H1 (cell line): ENCODE measurements around the gene CCDC40. TPM values are rescaled to one million over a fixed set of nuclear protein-coding genes. Genes with fewer than 3 reads are reported as not detected.

Experiments
- CTCF ChIA-PET: fragments of 300-600 bp; sonication (Branson Sonifier 250); formaldehyde crosslinking; loops from one replicate; lab custom pipeline; 2021; ENCODE audit not compliant: partially characterized antibody; lab: Charles Lee
- POLR2A ChIA-PET: fragments of 300-600 bp; sonication (Branson Sonifier 250); formaldehyde crosslinking; loops from one replicate; lab custom pipeline; 2021; ENCODE audit warnings: inconsistent platforms; ENCODE audit not compliant: partially characterized antibody; lab: Charles Lee
- DNase-seq, 2 experiments: peaks; one replicate each; pipeline versions ENCODE4 v3.0.0 to v3.0.0-alpha.2; 2010 to 2022; ENCODE audit warnings: low spot score in 2 of 2, low read depth in 1 of 2, mixed read lengths in 1 of 2
- FAIRE-seq: peaks from 2 replicates; lab custom pipeline; 2011; peaks lifted over from hg19 to GRCh38; lab: Jason Lieb, UNC
- H2AFZ ChIP-seq: 2 replicates; pipeline ENCODE4 v1.8.1; 2012; ENCODE audit warnings: low read length, inconsistent platforms
- H2AK5ac ChIP-seq: 2 replicates; pipeline ENCODE4 v1.6.1; 2013; ENCODE audit warnings: low read depth, low read length
- H2BK120ac ChIP-seq: replicated peaks from 2 replicates; pipeline ENCODE3; 2013; ENCODE audit warnings: low read depth, low read length, inconsistent platforms
- H2BK12ac ChIP-seq: 2 replicates; pipeline ENCODE4 v1.6.1; 2013; ENCODE audit warnings: low read depth, low read length
- H2BK15ac ChIP-seq: 2 replicates; pipeline ENCODE4 v1.6.1; 2013; ENCODE audit warnings: low read length
- H2BK20ac ChIP-seq: 2 replicates; pipeline ENCODE4 v1.6.1; 2013; ENCODE audit warnings: low read length
- H2BK5ac ChIP-seq: 2 replicates; pipeline ENCODE4 v1.6.1; 2013; ENCODE audit warnings: low read depth, low read length
- H3K14ac ChIP-seq: 2 replicates; pipeline ENCODE4 v1.6.1; 2013; ENCODE audit warnings: inconsistent platforms; ENCODE audit not compliant: insufficient read length
- H3K18ac ChIP-seq: 2 replicates; pipeline ENCODE4 v1.6.1; 2013; ENCODE audit warnings: low read length; ENCODE audit errors: extremely low read depth
- H3K23ac ChIP-seq: 2 replicates; pipeline ENCODE4 v1.6.1; 2013; ENCODE audit warnings: inconsistent platforms; ENCODE audit not compliant: insufficient read length
- H3K23me2 ChIP-seq: 2 replicates; pipeline ENCODE4 v1.6.1; 2013; ENCODE audit warnings: low read depth, low read length
- H3K27ac ChIP-seq: 2 replicates; pipeline ENCODE4 v1.6.1; 2011; ENCODE audit warnings: low read depth, low read length, inconsistent platforms
- H3K27me3 ChIP-seq, 4 experiments: replicated peaks in 1 of 4; 1 replicate in 1 of 4; 2 replicates in 3 of 4; pipeline versions ENCODE4 v1.6.1 to v1.8.1; 2011 to 2013; ENCODE audit warnings: low read length in 3 of 4, mild to moderate bottlenecking in 3 of 4, inconsistent platforms in 2 of 4, mixed read lengths in 2 of 4, moderate library complexity in 1 of 4; ENCODE audit not compliant: control insufficient read depth in 3 of 4, insufficient read depth in 3 of 4; ENCODE audit errors: extremely low read depth in 1 of 4
- H3K36me3 ChIP-seq, 4 experiments: 2 replicates each; pipeline versions ENCODE4 v1.6.1 to v1.8.1; 2011 to 2013; ENCODE audit warnings: mild to moderate bottlenecking in 4 of 4, low read length in 3 of 4, moderate library complexity in 2 of 4, control low read depth in 1 of 4, inconsistent platforms in 1 of 4; ENCODE audit not compliant: insufficient read depth in 4 of 4, control insufficient read depth in 2 of 4
- H3K4ac ChIP-seq: replicated peaks from 2 replicates; pipeline ENCODE3; 2013; ENCODE audit warnings: low read length, low read depth, mixed read lengths, inconsistent platforms; ENCODE audit not compliant: insufficient read length
- H3K4me1 ChIP-seq, 4 experiments: replicated peaks in 1 of 4; 1 replicate in 1 of 4; 2 replicates in 3 of 4; pipeline versions ENCODE4 v1.6.1 to v1.8.1; 2011 to 2013; ENCODE audit warnings: low read length in 3 of 4, inconsistent platforms in 2 of 4, mixed read lengths in 1 of 4; ENCODE audit not compliant: insufficient read depth in 4 of 4, control insufficient read depth in 3 of 4
- H3K4me2 ChIP-seq, 2 experiments: 2 replicates each; pipeline versions ENCODE4 v1.6.1 to v1.8.1; 2011 to 2013; ENCODE audit warnings: low read depth in 2 of 2, low read length in 2 of 2, control low read depth in 1 of 2, inconsistent platforms in 1 of 2, mild to moderate bottlenecking in 1 of 2; ENCODE audit not compliant: insufficient read depth in 1 of 2
- H3K4me3 ChIP-seq, 4 experiments: fragments of 200-600, 300-600 bp in 1 of 4; sonication (generic), shearing (Covaris generic), sonication (Bioruptor Twin) in 1 of 4; 2 replicates each; pipeline versions ENCODE4 v1.5.1 to v1.8.1; 2011 to 2016; ENCODE audit warnings: low read length in 4 of 4, low read depth in 3 of 4, control low read depth in 2 of 4, inconsistent platforms in 2 of 4, mild to moderate bottlenecking in 2 of 4, mixed read lengths in 1 of 4, moderate library complexity in 1 of 4; ENCODE audit not compliant: insufficient read depth in 2 of 4; ENCODE audit errors: extremely low read depth in 1 of 4
- H3K56ac ChIP-seq: replicated peaks from 2 replicates; pipeline ENCODE3; 2013; ENCODE audit warnings: low read depth, mild to moderate bottlenecking, mixed read lengths, low read length, inconsistent platforms; ENCODE audit not compliant: insufficient read length
- H3K79me1 ChIP-seq: 2 replicates; pipeline ENCODE4 v1.6.1; 2013; ENCODE audit warnings: low read depth, low read length, control low read depth
- H3K79me2 ChIP-seq, 2 experiments: 2 replicates each; pipeline versions ENCODE4 v1.6.1 to v1.8.1; 2012 to 2013; ENCODE audit warnings: low read length in 2 of 2, mild to moderate bottlenecking in 2 of 2, inconsistent platforms in 1 of 2; ENCODE audit not compliant: insufficient read depth in 2 of 2, control insufficient read depth in 1 of 2
- H3K9ac ChIP-seq, 4 experiments: replicated peaks in 1 of 4; 1 replicate in 1 of 4; 2 replicates in 3 of 4; pipeline versions ENCODE4 v1.6.1 to v1.8.1; 2011 to 2013; ENCODE audit warnings: low read depth in 3 of 4, low read length in 3 of 4, control low read depth in 2 of 4, mild to moderate bottlenecking in 2 of 4, moderate library complexity in 2 of 4, inconsistent platforms in 1 of 4; ENCODE audit errors: extremely low read depth in 1 of 4
- H3K9me3 ChIP-seq, 2 experiments: 2 replicates each; pipeline versions ENCODE4 v1.6.1 to v1.8.1; 2012 to 2013; ENCODE audit warnings: mild to moderate bottlenecking in 2 of 2, moderate library complexity in 2 of 2, control low read depth in 1 of 2, inconsistent platforms in 1 of 2, low read depth in 1 of 2, low read length in 1 of 2, mixed read lengths in 1 of 2; ENCODE audit not compliant: insufficient read depth in 2 of 2
- H4K20me1 ChIP-seq, 2 experiments: replicated peaks in 1 of 2; 2 replicates each; pipeline versions ENCODE3 to v1.8.1; 2011 to 2013; ENCODE audit warnings: inconsistent platforms in 2 of 2, low read length in 2 of 2, mild to moderate bottlenecking in 1 of 2; ENCODE audit not compliant: insufficient read depth in 2 of 2, control insufficient read depth in 1 of 2
- H4K5ac ChIP-seq: 2 replicates; pipeline ENCODE4 v1.6.1; 2013; ENCODE audit warnings: low read length, low read depth, mixed read lengths, inconsistent platforms; ENCODE audit not compliant: insufficient read length
- H4K8ac ChIP-seq: 2 replicates; pipeline ENCODE4 v1.8.0; 2013; ENCODE audit warnings: mild to moderate bottlenecking, moderate library complexity, low read length, inconsistent platforms; ENCODE audit not compliant: insufficient read depth; ENCODE audit errors: extremely low read depth
- H4K91ac ChIP-seq: replicated peaks from 2 replicates; pipeline ENCODE3; 2013; ENCODE audit warnings: low read length, mixed read lengths, inconsistent platforms; ENCODE audit not compliant: insufficient read length
- FOSL1 ChIP-seq: IDR thresholded peaks from 2 replicates; pipeline ENCODE4 v1.6.1; 2011; ENCODE audit warnings: mild to moderate bottlenecking, low read depth, low read length, moderate library complexity; ENCODE audit not compliant: insufficient read depth
- GABPA ChIP-seq: IDR thresholded peaks from 2 replicates; pipeline ENCODE4 v1.6.1; 2011; ENCODE audit warnings: mild to moderate bottlenecking, low read length, moderate library complexity, borderline replicate concordance; ENCODE audit not compliant: insufficient read depth
- HDAC6 ChIP-seq: IDR thresholded peaks from one replicate; pipeline ENCODE4 v1.7.1; 2012; ENCODE audit warnings: low read depth, mild to moderate bottlenecking, inconsistent platforms, low read length, moderate library complexity
- JUN ChIP-seq: IDR thresholded peaks from 2 replicates; pipeline ENCODE4 v1.6.1; 2011; ENCODE audit warnings: low read depth, mild to moderate bottlenecking, improper control_type of control experiment, low read length
- KDM1A ChIP-seq: fragments of 200-600, 300-600 bp; sonication (generic); IDR thresholded peaks from 2 replicates; pipeline ENCODE4 v1.7.1; 2016; ENCODE audit warnings: mild to moderate bottlenecking, low read length, borderline replicate concordance
- MAX ChIP-seq: IDR thresholded peaks from 2 replicates; pipeline ENCODE4 v1.6.1; 2012; ENCODE audit warnings: inconsistent platforms
- PHF8 ChIP-seq: fragments of 200-600 bp; sonication (generic); conservative IDR thresholded peaks from 2 replicates; pipeline ENCODE4 v1.7.1; 2012; ENCODE audit warnings: low read depth, mild to moderate bottlenecking, inconsistent platforms, low read length, moderate library complexity
- RAD21 ChIP-seq, 2 experiments: IDR thresholded peaks in 1 of 2; conservative IDR thresholded peaks in 1 of 2; 2 replicates each; pipeline ENCODE4 v1.6.1; 2011; ENCODE audit warnings: low read depth in 2 of 2, low read length in 2 of 2, improper control_type of control experiment in 1 of 2, inconsistent platforms in 1 of 2, mild to moderate bottlenecking in 1 of 2, moderate library complexity in 1 of 2
- TAF7 ChIP-seq: optimal IDR thresholded peaks from 2 replicates; pipeline ENCODE3; 2011; ENCODE audit warnings: low read depth, mild to moderate bottlenecking, inconsistent platforms, low read length, moderate library complexity, borderline replicate concordance
- TCF12 ChIP-seq: IDR thresholded peaks from 2 replicates; pipeline ENCODE4 v1.6.1; 2011; ENCODE audit warnings: low read depth, mild to moderate bottlenecking, low read length
- YY1 ChIP-seq: IDR thresholded peaks from 2 replicates; pipeline ENCODE4 v1.6.1; 2011; ENCODE audit warnings: low read depth, mild to moderate bottlenecking, low read length
- WGBS, 2 experiments: shearing (Covaris generic) in 1 of 2; methylation state at CpG; one replicate each; pipeline versions ENCODE4 v1.1.6 to v1.1.7; 2013 to 2015; ENCODE audit warnings: low lambda C conversion rate in 2 of 2, mixed read lengths in 2 of 2, inconsistent platforms in 1 of 2, low coverage in 1 of 2, missing lambda C conversion rate in 1 of 2; ENCODE audit not compliant: insufficient replicate concordance in 2 of 2, insufficient coverage in 1 of 2, insufficient read length in 1 of 2; ENCODE audit errors: extremely low coverage in 1 of 2, missing lambda C conversion rate in 1 of 2; 5-methylcytosine and 5-hydroxymethylcytosine counted together
- polyA plus RNA-seq, 7 experiments: library from polyadenylated mRNA; depleted of rRNA in 3 of 7; stranded (reverse) in 5 of 7; unstranded in 2 of 7; fragments of >200 nt in 5 of 7; fragments of 200-250 nt in 2 of 7; gene quantifications; 1 replicate in 5 of 7; 2 replicates in 1 of 7; 4 replicates in 1 of 7; pipeline versions ENCODE4 v1.2.1 to v1.2.3, GENCODE V29; 2011 to 2013; ENCODE audit warnings: missing spikeins in 2 of 7, mixed read lengths in 2 of 7
- total RNA-seq: library from RNA; stranded (reverse); fragmentation: NEBNext Ultra II Directional; extraction: Animal tissue kit (Norgen Biotek cat#: 25700); gene quantifications from 2 replicates; pipeline ENCODE4 v1.2.1, GENCODE V29; 2021

The CCDC40 gene
- total and polyA plus RNA-seq, 2 of the 8 experiments (the other 6 are each of a cell fraction or from before 2014, with no cell fraction given): 4.1 to 11.5 TPM

GRCh38 chr17:80084773-80085172, 48.3 kb downstream of the CCDC40 start:
- Histone ChIP-seq H3K23ac (no peak overlapping the region), H3K18ac (no peak overlapping the region), H3K4me3 (no peak overlapping the region), H3K14ac (no peak overlapping the region), H3K36me3 (no peaks in the 10 kb centered on the region), H3K23me2 (no peaks in the 10 kb centered on the region), H3K79me2 (no peaks in the 10 kb centered on the region), H4K91ac (no peak overlapping the region), H4K5ac (no peak overlapping the region), H3K56ac (no peak overlapping the region), H2BK20ac (no peak overlapping the region), H3K79me1 (no peaks in the 10 kb centered on the region), H3K9me3 (no peaks in the 10 kb centered on the region), H3K4ac (no peak overlapping the region), H2BK15ac (no peak overlapping the region), H3K27ac (no peak overlapping the region), H2AK5ac (no peak overlapping the region), H2BK12ac (no peak overlapping the region), H3K27me3 (no peaks in the 10 kb centered on the region), H3K4me2 (no peak overlapping the region), H3K4me1 (peaks cover 0 to 8% (median 1%) of the 10 kb centered on the region in 4 experiments; a peak in 5 of 7 replicates), H4K8ac (no peak overlapping the region; the same call in 1 of the 2 replicates), H4K20me1 (no peaks in the 10 kb centered on the region), H2BK120ac (no peak overlapping the region), H3K9ac (no peak overlapping the region), H2AFZ (no peak overlapping the region), H2BK5ac (no peak overlapping the region)
- ChIA-PET CTCF (interaction anchor here (0.6 to 5.8 kb wide), 9 partner anchors 9 to 107 kb away, joined by 3 to 44 read pairs (median 8); partner anchors contain the start of gene GAA), POLR2A (interaction anchor here (1.1 to 1.7 kb wide), 2 partner anchors 49 to 51 kb away, joined by 3 to 5 read pairs; no protein-coding TSS in a partner anchor)
- FAIRE-seq (no peak), DNase-seq (no peak)
- 90% methylated on average over 15 of the region's 15 CpGs; no CpG with 5 or more reads in 1 of the 2 experiments for WGBS, 2 experiments
- TF ChIP-seq JUN (no peak), TAF7 (no peak), PHF8 (no peak), KDM1A (no peak), RAD21 (IDR thresholded peaks at IDR 0.05 in 1 of 2, conservative IDR thresholded peaks at IDR 0.05 in 1 of 2; ENCODE audit: low read depth in 2 of 2, low read length in 2 of 2) (no peak), YY1 (no peak), HDAC6 (no peak), MAX (no peak), TCF12 (no peak), GABPA (no peak), FOSL1 (no peak)
